Measurements from ENCODE around the gene ANKS3. TPM values are rescaled to one million over a fixed set of nuclear protein-coding genes. Genes with fewer than 3 reads are reported as not detected.
A peak's percentile ranks its signal among the peaks of the same experiment; 100 is the strongest.

The ANKS3 gene
- total and polyA plus RNA-seq, 9 donors, result 12.0 to 19.6 (median 16.3) TPM

- Histone ChIP-seq H3K4me1 (ENCODE audit: control insufficient read depth, insufficient read depth, low read length) (no peaks in the 10 kb centered on the region), H3K9me3 (replicated peaks; ENCODE audit: control insufficient read depth, low read depth, low read length) (no peaks in the 10 kb centered on the region), H3K36me3 (ENCODE audit: control insufficient read depth, insufficient read depth, low read length) (peaks cover 80% of the 10 kb centered on the region), H3K27ac (ENCODE audit: low read length) (no peak overlapping the region), H3K4me3 (ENCODE audit: low read length) (no peak overlapping the region), H3K27me3 (ENCODE audit: control insufficient read depth, insufficient read depth, low read length) (no peaks in the 10 kb centered on the region)
- no peak for DNase-seq
- 100% methylated on average over 4 of the region's 4 CpGs for WGBS (ENCODE audit: insufficient coverage)
These were observed 20.8 kb upstream of the ANKS3 start for GRCh38 chr16:4754865-4755264.

- Histone ChIP-seq H3K9me3 (replicated peaks; ENCODE audit: control insufficient read depth, low read depth, low read length) (no peaks in the 10 kb centered on the region), H3K27ac (ENCODE audit: low read length) (no peak overlapping the region), H3K4me3 (ENCODE audit: low read length) (no peak overlapping the region), H3K27me3 (ENCODE audit: control insufficient read depth, insufficient read depth, low read length) (no peaks in the 10 kb centered on the region), H3K4me1 (ENCODE audit: control insufficient read depth, insufficient read depth, low read length) (no peaks in the 10 kb centered on the region), H3K36me3 (ENCODE audit: control insufficient read depth, insufficient read depth, low read length) (peaks cover 78% of the 10 kb centered on the region)
- WGBS (ENCODE audit: insufficient coverage), result 88% methylated on average over 10 of the region's 11 CpGs
- no peak for DNase-seq
These were observed 19.2 kb upstream of the ANKS3 start for GRCh38 chr16:4753227-4753626.

GRCh38 chr16:4752351-4753100 lies 18.5 kb upstream of the ANKS3 start:
- DNase-seq, result no peak
- no peaks in the 10 kb centered on the region for H3K4me1 ChIP-seq (ENCODE audit: control insufficient read depth, insufficient read depth, low read length)
- peaks cover 77% of the 10 kb centered on the region for H3K36me3 ChIP-seq (ENCODE audit: control insufficient read depth, insufficient read depth, low read length)
- H3K4me3 ChIP-seq (ENCODE audit: low read length), result no peak overlapping the region
- 94% methylated on average over 44 of the region's 44 CpGs for WGBS (ENCODE audit: insufficient coverage)
- no peak overlapping the region for H3K27ac ChIP-seq (ENCODE audit: low read length)
- H3K27me3 ChIP-seq (ENCODE audit: control insufficient read depth, insufficient read depth, low read length), result no peaks in the 10 kb centered on the region
- H3K9me3 ChIP-seq (replicated peaks; ENCODE audit: control insufficient read depth, low read depth, low read length), result no peaks in the 10 kb centered on the region

- peaks cover 64% of the 10 kb centered on the region for H3K36me3 ChIP-seq (ENCODE audit: control insufficient read depth, insufficient read depth, low read length)
- H3K27me3 ChIP-seq (ENCODE audit: control insufficient read depth, insufficient read depth, low read length), result no peaks in the 10 kb centered on the region
- no peak for DNase-seq
- no peak overlapping the region for H3K27ac ChIP-seq (ENCODE audit: low read length)
- WGBS (ENCODE audit: insufficient coverage), result 87% methylated on average over 8 of the region's 8 CpGs
- no peak overlapping the region for H3K4me3 ChIP-seq (ENCODE audit: low read length)
- peaks cover 10% of the 10 kb centered on the region for H3K4me1 ChIP-seq (ENCODE audit: control insufficient read depth, insufficient read depth, low read length)
- no peaks in the 10 kb centered on the region for H3K9me3 ChIP-seq (replicated peaks; ENCODE audit: control insufficient read depth, low read depth, low read length)
These were observed 16.8 kb upstream of the ANKS3 start for GRCh38 chr16:4750896-4751295.

GRCh38 chr16:4749700-4750257 lies 15.7 kb upstream of the ANKS3 start:
- Histone ChIP-seq H3K27me3 (ENCODE audit: control insufficient read depth, insufficient read depth, low read length) (no peaks in the 10 kb centered on the region), H3K9me3 (replicated peaks; ENCODE audit: control insufficient read depth, low read depth, low read length) (no peaks in the 10 kb centered on the region), H3K4me3 (ENCODE audit: low read length) (no peak overlapping the region), H3K36me3 (ENCODE audit: control insufficient read depth, insufficient read depth, low read length) (peaks cover 54% of the 10 kb centered on the region), H3K27ac (ENCODE audit: low read length) (no peak overlapping the region), H3K4me1 (ENCODE audit: control insufficient read depth, insufficient read depth, low read length) (peaks cover 10% of the 10 kb centered on the region)
- no peak for DNase-seq
- WGBS (ENCODE audit: insufficient coverage), result 90% methylated on average over 3 of the region's 10 CpGs

GRCh38 chr16:4748682-4749411 lies 14.8 kb upstream of the ANKS3 start:
- WGBS (ENCODE audit: insufficient coverage), result 76% methylated on average over 9 of the region's 16 CpGs
- H3K4me1 ChIP-seq (ENCODE audit: control insufficient read depth, insufficient read depth, low read length), result peaks cover 10% of the 10 kb centered on the region
- H3K4me3 ChIP-seq (ENCODE audit: low read length), result no peak overlapping the region
- H3K36me3 ChIP-seq (ENCODE audit: control insufficient read depth, insufficient read depth, low read length), result peaks cover 47% of the 10 kb centered on the region
- H3K27me3 ChIP-seq (ENCODE audit: control insufficient read depth, insufficient read depth, low read length), result no peaks in the 10 kb centered on the region
- no peak overlapping the region for H3K27ac ChIP-seq (ENCODE audit: low read length)
- DNase-seq, result no peak
- H3K9me3 ChIP-seq (replicated peaks; ENCODE audit: control insufficient read depth, low read depth, low read length), result no peaks in the 10 kb centered on the region

GRCh38 chr16:4747906-4748681 lies 14.0 kb upstream of the ANKS3 start:
- WGBS (ENCODE audit: insufficient coverage), result 69% methylated on average over 6 of the region's 14 CpGs
- Histone ChIP-seq H3K4me3 (ENCODE audit: low read length) (no peak overlapping the region), H3K27ac (ENCODE audit: low read length) (no peak overlapping the region), H3K36me3 (ENCODE audit: control insufficient read depth, insufficient read depth, low read length) (peaks cover 40% of the 10 kb centered on the region), H3K9me3 (replicated peaks; ENCODE audit: control insufficient read depth, low read depth, low read length) (no peaks in the 10 kb centered on the region), H3K27me3 (ENCODE audit: control insufficient read depth, insufficient read depth, low read length) (no peaks in the 10 kb centered on the region), H3K4me1 (ENCODE audit: control insufficient read depth, insufficient read depth, low read length) (peaks cover 12% of the 10 kb centered on the region)
- no peak for DNase-seq

GRCh38 chr16:4746991-4747574 lies 13.0 kb upstream of the ANKS3 start:
- H3K4me1 ChIP-seq (ENCODE audit: control insufficient read depth, insufficient read depth, low read length), result peaks cover 16% of the 10 kb centered on the region
- WGBS (ENCODE audit: insufficient coverage), result 45% methylated on average over 14 of the region's 15 CpGs
- peak; percentile 35 for DNase-seq
- no peak overlapping the region for H3K27ac ChIP-seq (ENCODE audit: low read length)
- H3K4me3 ChIP-seq (ENCODE audit: low read length), result no peak overlapping the region
- no peaks in the 10 kb centered on the region for H3K27me3 ChIP-seq (ENCODE audit: control insufficient read depth, insufficient read depth, low read length)
- H3K36me3 ChIP-seq (ENCODE audit: control insufficient read depth, insufficient read depth, low read length), result peaks cover 30% of the 10 kb centered on the region
- no peaks in the 10 kb centered on the region for H3K9me3 ChIP-seq (replicated peaks; ENCODE audit: control insufficient read depth, low read depth, low read length)

GRCh38 chr16:4746215-4746614 lies 12.1 kb upstream of the ANKS3 start:
- H3K36me3 ChIP-seq (ENCODE audit: control insufficient read depth, insufficient read depth, low read length), result peaks cover 21% of the 10 kb centered on the region
- H3K27ac ChIP-seq (ENCODE audit: low read length), result no peak overlapping the region
- 62% methylated on average over 6 of the region's 8 CpGs for WGBS (ENCODE audit: insufficient coverage)
- no peaks in the 10 kb centered on the region for H3K9me3 ChIP-seq (replicated peaks; ENCODE audit: control insufficient read depth, low read depth, low read length)
- no peak for DNase-seq
- H3K4me1 ChIP-seq (ENCODE audit: control insufficient read depth, insufficient read depth, low read length), result peaks cover 16% of the 10 kb centered on the region
- no peaks in the 10 kb centered on the region for H3K27me3 ChIP-seq (ENCODE audit: control insufficient read depth, insufficient read depth, low read length)
- no peak overlapping the region for H3K4me3 ChIP-seq (ENCODE audit: low read length)

GRCh38 chr16:4745274-4745569 lies 11.2 kb upstream of the ANKS3 start:
- no peaks in the 10 kb centered on the region for H3K27me3 ChIP-seq (ENCODE audit: control insufficient read depth, insufficient read depth, low read length)
- no peak overlapping the region for H3K27ac ChIP-seq (ENCODE audit: low read length)
- no peak for DNase-seq
- no peaks in the 10 kb centered on the region for H3K9me3 ChIP-seq (replicated peaks; ENCODE audit: control insufficient read depth, low read depth, low read length)
- peaks cover 16% of the 10 kb centered on the region for H3K36me3 ChIP-seq (ENCODE audit: control insufficient read depth, insufficient read depth, low read length)
- H3K4me1 ChIP-seq (ENCODE audit: control insufficient read depth, insufficient read depth, low read length), result peaks cover 16% of the 10 kb centered on the region
- no peak overlapping the region for H3K4me3 ChIP-seq (ENCODE audit: low read length)
- 62% methylated on average over 2 of the region's 3 CpGs for WGBS (ENCODE audit: insufficient coverage)
